Mucosa of rectum (tissue), 2 donors: ENCODE results near the gene CDH13.

ENCODE experiments used
- H3K27ac ChIP-seq, 2 donors: one replicate each; pipeline ENCODE4 v1.7.0; 2013; ENCODE audit warnings: inconsistent platforms in 2 of 2, low read depth in 2 of 2, low read length in 2 of 2
- H3K27me3 ChIP-seq, 2 donors: one replicate each; pipeline ENCODE4 v1.7.0; 2013; ENCODE audit warnings: low read length in 2 of 2; ENCODE audit not compliant: control insufficient read depth in 2 of 2, insufficient read depth in 2 of 2
- H3K36me3 ChIP-seq, 2 donors: one replicate each; pipeline ENCODE4 v1.7.0; 2013; ENCODE audit warnings: low read length in 2 of 2; ENCODE audit not compliant: control insufficient read depth in 2 of 2, insufficient read depth in 2 of 2
- H3K4me1 ChIP-seq, 2 donors: one replicate each; pipeline ENCODE4 v1.7.0; 2013; ENCODE audit warnings: low read length in 2 of 2, mild to moderate bottlenecking in 1 of 2; ENCODE audit not compliant: control insufficient read depth in 2 of 2, insufficient read depth in 2 of 2
- H3K4me3 ChIP-seq, 2 donors: one replicate each; pipeline ENCODE4 v1.7.0; 2013; ENCODE audit warnings: low read length in 2 of 2
- H3K9ac ChIP-seq, 2 donors: one replicate each; pipeline ENCODE4 v1.7.0; 2013; ENCODE audit warnings: low read length in 2 of 2, low read depth in 1 of 2, mild to moderate bottlenecking in 1 of 2
- H3K9me3 ChIP-seq, 2 donors: one replicate each; pipeline ENCODE4 v1.7.0; 2013; ENCODE audit warnings: low read length in 2 of 2; ENCODE audit not compliant: control insufficient read depth in 2 of 2
- donor health status: healthy.
- donor health status: Normal muscosa, but diverticular disease.

The CDH13 gene

GRCh38 chr16:82993415-82993814 is 366.6 kb downstream of the CDH13 start:
- Histone ChIP-seq H3K4me3 (no peak overlapping the region), H3K9me3 (no peaks in the 10 kb centered on the region), H3K36me3 (no peaks in the 10 kb centered on the region), H3K27ac (no peak overlapping the region), H3K4me1 (peaks cover 11 to 39% of the 10 kb centered on the region in 2 donors), H3K9ac (no peak overlapping the region), H3K27me3 (no peaks in the 10 kb centered on the region)

DNA sequence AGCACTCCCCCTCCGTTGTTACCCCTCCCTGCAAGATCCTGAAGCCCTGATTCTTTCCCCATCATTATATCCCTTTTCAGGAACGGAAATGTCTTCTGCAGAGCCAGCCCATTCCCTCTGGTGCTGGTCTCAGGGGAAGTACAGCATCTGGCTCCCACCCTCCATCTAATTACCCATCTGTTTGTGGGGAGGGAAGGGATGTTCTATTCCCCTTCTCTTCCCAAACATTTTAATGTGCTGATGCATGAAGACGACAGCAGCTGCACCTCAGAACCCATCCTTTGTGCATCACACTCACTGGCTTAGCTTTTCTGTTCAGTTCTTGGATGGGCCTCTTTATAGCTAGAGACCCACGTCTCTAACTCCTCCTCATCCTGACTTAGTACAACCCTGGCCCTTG is 367.2 kb downstream of the CDH13 start:
- no peak overlapping the region for H3K27ac ChIP-seq
- no peaks in the 10 kb centered on the region for H3K27me3 ChIP-seq
- H3K9me3 ChIP-seq, result no peaks in the 10 kb centered on the region
- H3K9ac ChIP-seq, result no peak overlapping the region
- no peaks in the 10 kb centered on the region for H3K36me3 ChIP-seq
- no peak overlapping the region for H3K4me3 ChIP-seq
- H3K4me1 ChIP-seq, result peaks cover 11 to 39% of the 10 kb centered on the region in 2 donors

GRCh38 chr16:82995286-82995923 is 368.6 kb downstream of the CDH13 start:
- no peaks in the 10 kb centered on the region for H3K9me3 ChIP-seq
- H3K27ac ChIP-seq, result peak overlapping the region; percentile 69 to 70
- H3K9ac ChIP-seq, result no peak overlapping the region
- no peaks in the 10 kb centered on the region for H3K36me3 ChIP-seq
- peak overlapping the region; percentile 44 to 67 for H3K4me3 ChIP-seq
- peaks cover 11 to 39% of the 10 kb centered on the region in 2 donors for H3K4me1 ChIP-seq
- H3K27me3 ChIP-seq, result no peaks in the 10 kb centered on the region

DNA sequence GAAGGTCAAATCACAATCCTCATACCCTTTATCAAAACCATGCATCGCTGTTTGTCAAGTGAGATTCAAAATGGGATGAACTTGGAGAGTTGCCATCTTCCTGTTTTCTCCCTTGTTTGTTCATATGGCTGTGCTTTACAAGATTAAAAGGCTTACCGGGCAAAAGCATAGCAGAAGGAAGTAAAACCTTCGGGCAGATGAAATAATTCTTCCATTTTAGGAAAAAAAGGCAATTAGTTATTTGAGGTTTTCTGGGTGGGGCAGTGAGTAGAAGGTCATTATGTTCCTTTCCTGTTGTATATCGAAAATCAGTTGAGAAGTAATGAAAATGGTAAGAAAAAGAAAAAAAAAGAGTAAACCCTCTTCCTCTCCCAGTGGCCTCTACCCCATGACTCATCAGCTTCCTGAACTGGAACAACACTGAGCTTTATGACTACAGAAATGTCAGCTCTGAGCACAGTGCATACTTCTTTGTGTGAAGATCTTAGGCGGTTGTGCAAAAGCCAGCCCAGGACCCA is 369.2 kb downstream of the CDH13 start:
- peak overlapping the region; percentile 44 to 67 for H3K4me3 ChIP-seq

GRCh38 chr16:82996814-82997213 is 370.0 kb downstream of the CDH13 start:
- Histone ChIP-seq H3K36me3 (no peaks in the 10 kb centered on the region), H3K9ac (no peak overlapping the region), H3K4me3 (no peak overlapping the region), H3K27me3 (no peaks in the 10 kb centered on the region), H3K27ac (peak overlapping the region in 1 of 2 donors; percentile 70), H3K4me1 (peaks cover 11 to 28% of the 10 kb centered on the region in 2 donors), H3K9me3 (no peaks in the 10 kb centered on the region)

More for the DNA sequence above, 369.2 kb downstream of the CDH13 start:
- no peaks in the 10 kb centered on the region for H3K36me3 ChIP-seq
- H3K4me1 ChIP-seq, result peaks cover 11 to 35% of the 10 kb centered on the region in 2 donors
- H3K9ac ChIP-seq, result peak overlapping the region in 1 of 2 donors; percentile 5
- H3K27ac ChIP-seq, result peak overlapping the region; percentile 69 to 70
- H3K9me3 ChIP-seq, result no peaks in the 10 kb centered on the region
- no peaks in the 10 kb centered on the region for H3K27me3 ChIP-seq

- H3K9me3 ChIP-seq, result no peaks in the 10 kb centered on the region
- no peaks in the 10 kb centered on the region for H3K36me3 ChIP-seq
- no peak overlapping the region for H3K4me3 ChIP-seq
- peaks cover 8 to 16% of the 10 kb centered on the region in 2 donors for H3K4me1 ChIP-seq
- H3K27me3 ChIP-seq, result no peaks in the 10 kb centered on the region
- no peak overlapping the region for H3K9ac ChIP-seq
- H3K27ac ChIP-seq, result no peak overlapping the region
These were observed 372.9 kb downstream of the CDH13 start for GRCh38 chr16:82999711-83000110.

- H3K27me3 ChIP-seq, result no peaks in the 10 kb centered on the region
- no peak overlapping the region for H3K4me3 ChIP-seq
- H3K9ac ChIP-seq, result no peak overlapping the region
- H3K9me3 ChIP-seq, result no peaks in the 10 kb centered on the region
- H3K36me3 ChIP-seq, result no peaks in the 10 kb centered on the region
- H3K4me1 ChIP-seq, result no peaks in the 10 kb centered on the region
- H3K27ac ChIP-seq, result no peak overlapping the region
These were observed 375.9 kb downstream of the CDH13 start for GRCh38 chr16:83002351-83003334.

GRCh38 chr16:83004868-83005652 is 378.3 kb downstream of the CDH13 start:
- no peak overlapping the region for H3K9ac ChIP-seq
- H3K4me1 ChIP-seq, result no peaks in the 10 kb centered on the region
- no peaks in the 10 kb centered on the region for H3K9me3 ChIP-seq
- H3K4me3 ChIP-seq, result no peak overlapping the region
- H3K36me3 ChIP-seq, result no peaks in the 10 kb centered on the region
- H3K27me3 ChIP-seq, result no peaks in the 10 kb centered on the region
- H3K27ac ChIP-seq, result no peak overlapping the region

DNA sequence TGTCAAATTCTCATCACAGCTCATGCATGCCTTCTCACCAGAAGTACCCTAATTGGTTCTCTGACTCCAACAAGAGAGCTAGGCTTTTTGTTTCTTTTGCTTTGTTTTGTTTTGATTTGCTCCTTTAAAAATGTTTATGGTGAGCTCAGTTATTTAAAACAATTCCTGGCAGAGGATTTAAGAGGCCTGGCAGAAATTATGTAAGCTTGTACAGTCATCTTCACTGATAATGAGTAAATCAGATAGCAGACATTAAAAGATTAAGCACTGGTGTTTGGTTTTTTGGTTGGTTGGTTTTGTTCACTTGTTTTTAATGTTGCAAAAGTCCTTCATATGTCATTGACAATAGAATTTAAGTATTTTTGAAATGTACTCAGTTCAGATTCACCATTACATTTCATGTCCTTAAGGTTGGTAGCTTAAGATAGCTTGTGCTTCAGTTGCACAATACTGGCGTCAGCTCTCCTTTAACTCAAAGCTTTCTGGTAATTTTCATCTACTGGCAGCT is 378.9 kb downstream of the CDH13 start:
- no peaks in the 10 kb centered on the region for H3K4me1 ChIP-seq
- no peaks in the 10 kb centered on the region for H3K9me3 ChIP-seq
- H3K4me3 ChIP-seq, result no peak overlapping the region
- no peak overlapping the region for H3K9ac ChIP-seq
- no peaks in the 10 kb centered on the region for H3K36me3 ChIP-seq
- H3K27ac ChIP-seq, result no peak overlapping the region
- no peaks in the 10 kb centered on the region for H3K27me3 ChIP-seq
